G401.6 (cell line): ENCODE measurements around the gene UTP18.
A peak's percentile ranks its signal among the peaks of the same experiment; 100 is the strongest.
"Not testable (repeated sequence)": the region's sequence is repeated elsewhere in the genome, so short reads cannot be mapped to it uniquely, and the experiment has no call there.

Experiments used
- FAIRE-seq: peaks from 2 replicates; lab custom pipeline; 2012; peaks lifted over from hg19 to GRCh38; lab: Jason Lieb, UNC

Gene UTP18

GRCh38 chr17:51260237-51261023 lies at the start of gene UTP18:
Gene UTP18, plus strand, starts transcription at chr17:51260546. Its CDS starts 39 bp downstream, at chr17:51260585.
- FAIRE-seq = peak; percentile 30

- FAIRE-seq = no peak
Observed at GRCh38 chr17:51214920-51215319, 45.4 kb upstream of the UTP18 start.

- no peak for FAIRE-seq
Observed at GRCh38 chr17:51217946-51218345, 42.4 kb upstream of the UTP18 start.

- no peak for FAIRE-seq
Observed at GRCh38 chr17:51221322-51221721, 39.0 kb upstream of the UTP18 start.

GRCh38 chr17:51224402-51225262 lies 35.7 kb upstream of the UTP18 start:
- no peak for FAIRE-seq

GRCh38 chr17:51225523-51225922 lies 34.8 kb upstream of the UTP18 start:
- FAIRE-seq = not testable (repeated sequence)

GRCh38 chr17:51228161-51228560 lies 32.2 kb upstream of the UTP18 start:
- FAIRE-seq = no peak

GRCh38 chr17:51229889-51230288 lies 30.5 kb upstream of the UTP18 start:
- no peak for FAIRE-seq

- FAIRE-seq = no peak
Observed at GRCh38 chr17:51230306-51230705, 30.0 kb upstream of the UTP18 start.

GRCh38 chr17:51231999-51232398 lies 28.3 kb upstream of the UTP18 start:
- FAIRE-seq = no peak

- FAIRE-seq = no peak
Observed at GRCh38 chr17:51234162-51234561, 26.2 kb upstream of the UTP18 start.

- FAIRE-seq = no peak
Observed at GRCh38 chr17:51238255-51238887, 22.0 kb upstream of the UTP18 start.

- FAIRE-seq = no peak
Observed at GRCh38 chr17:51240275-51240674, 20.1 kb upstream of the UTP18 start.

GRCh38 chr17:51244041-51244440 lies 16.3 kb upstream of the UTP18 start:
- FAIRE-seq = no peak

- peak; percentile 21 for FAIRE-seq
Observed at GRCh38 chr17:51245535-51245934, 14.8 kb upstream of the UTP18 start.

GRCh38 chr17:51250314-51250840 lies 10.0 kb upstream of the UTP18 start:
- no peak for FAIRE-seq

- no peak for FAIRE-seq
Observed at GRCh38 chr17:51251010-51251409, 9.3 kb upstream of the UTP18 start.

GRCh38 chr17:51255673-51256072 lies 4.7 kb upstream of the UTP18 start:
- no peak for FAIRE-seq

- FAIRE-seq = no peak
Observed at GRCh38 chr17:51256101-51256500, 4.2 kb upstream of the UTP18 start.

GRCh38 chr17:51257150-51258081 lies 2.9 kb upstream of the UTP18 start:
- no peak for FAIRE-seq

GRCh38 chr17:51258756-51259563 lies 1.4 kb upstream of the UTP18 start:
- no peak for FAIRE-seq
